Gastrocnemius medialis (tissue), 4 donors: ENCODE measurements around the gene H2BK1.

ENCODE experiments used
- POLR2A ChIP-seq, 2 donors: fragments of 450-650 bp; IDR thresholded peaks; one replicate each; pipeline ENCODE4 v1.6.1; 2017; ENCODE audit warnings: antibody characterized with exemption in 2 of 2, mild to moderate bottlenecking in 2 of 2, moderate library complexity in 2 of 2
- TF ChIP-seq, protein P1 (sequence below), 5 experiments: fragments of 450-650 bp in 3 of 5; fragments of 200-600 bp in 2 of 5; sonication (generic) in 2 of 5; IDR thresholded peaks in 4 of 5; conservative IDR thresholded peaks in 1 of 5; 1 replicate in 4 of 5; 2 replicates in 1 of 5; pipeline ENCODE4 v1.5.1; 2016 to 2019; ENCODE audit warnings: antibody characterized with exemption in 5 of 5, mild to moderate bottlenecking in 3 of 5, moderate library complexity in 3 of 5

DNA sequence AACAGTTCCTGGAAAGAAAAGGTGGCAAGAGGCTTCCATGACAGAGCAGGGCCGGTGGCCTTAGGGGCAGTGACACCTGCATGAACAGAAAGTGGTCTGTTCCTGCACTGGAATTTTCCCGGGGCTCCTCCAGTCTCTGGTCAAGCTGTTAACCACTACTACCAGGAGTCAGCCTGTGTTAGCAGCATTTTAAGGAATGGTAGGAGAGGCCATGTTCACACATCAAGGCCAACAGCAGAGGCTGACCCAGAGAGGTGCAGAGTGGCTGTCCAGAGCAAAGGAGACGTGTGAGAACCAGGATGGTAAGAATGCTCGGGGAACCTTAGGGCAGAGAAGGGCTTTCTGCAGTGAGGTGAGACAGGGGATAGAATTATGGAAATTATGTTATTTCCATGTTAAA lies 8.5 kb downstream of the H2BK1 start:
- TF ChIP-seq, protein P1, sequence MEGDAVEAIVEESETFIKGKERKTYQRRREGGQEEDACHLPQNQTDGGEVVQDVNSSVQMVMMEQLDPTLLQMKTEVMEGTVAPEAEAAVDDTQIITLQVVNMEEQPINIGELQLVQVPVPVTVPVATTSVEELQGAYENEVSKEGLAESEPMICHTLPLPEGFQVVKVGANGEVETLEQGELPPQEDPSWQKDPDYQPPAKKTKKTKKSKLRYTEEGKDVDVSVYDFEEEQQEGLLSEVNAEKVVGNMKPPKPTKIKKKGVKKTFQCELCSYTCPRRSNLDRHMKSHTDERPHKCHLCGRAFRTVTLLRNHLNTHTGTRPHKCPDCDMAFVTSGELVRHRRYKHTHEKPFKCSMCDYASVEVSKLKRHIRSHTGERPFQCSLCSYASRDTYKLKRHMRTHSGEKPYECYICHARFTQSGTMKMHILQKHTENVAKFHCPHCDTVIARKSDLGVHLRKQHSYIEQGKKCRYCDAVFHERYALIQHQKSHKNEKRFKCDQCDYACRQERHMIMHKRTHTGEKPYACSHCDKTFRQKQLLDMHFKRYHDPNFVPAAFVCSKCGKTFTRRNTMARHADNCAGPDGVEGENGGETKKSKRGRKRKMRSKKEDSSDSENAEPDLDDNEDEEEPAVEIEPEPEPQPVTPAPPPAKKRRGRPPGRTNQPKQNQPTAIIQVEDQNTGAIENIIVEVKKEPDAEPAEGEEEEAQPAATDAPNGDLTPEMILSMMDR (IDR thresholded peaks at IDR 0.05 in 4 of 5, conservative IDR thresholded peaks at IDR 0.05 in 1 of 5), result no peak
- TF ChIP-seq POLR2A (IDR thresholded peaks at IDR 0.05), result no peak
